HEK293T (cell line): ENCODE measurements around the gene GTSE1.

Source experiments
- ELF4 ChIP-seq: fragments of 450-650 bp; IDR thresholded peaks from 2 replicates; pipeline ENCODE4 v1.6.1; 2017; ENCODE audit warnings: antibody characterized with exemption
- FOXA1 ChIP-seq: fragments of 450-650 bp; IDR thresholded peaks from 2 replicates; pipeline ENCODE4 v1.6.1; 2016; ENCODE audit warnings: mild to moderate bottlenecking
- LEF1 ChIP-seq: fragments of 450-650 bp; IDR thresholded peaks from 2 replicates; pipeline ENCODE4 v1.6.1; 2017; ENCODE audit warnings: mild to moderate bottlenecking, borderline replicate concordance
- SP1 ChIP-seq: fragments of 450-650 bp; IDR thresholded peaks from 2 replicates; pipeline ENCODE4 v1.6.1; 2017
- SUZ12 ChIP-seq: fragments of 450-650 bp; IDR thresholded peaks from 2 replicates; pipeline ENCODE4 v1.6.1; 2016; ENCODE audit warnings: mild to moderate bottlenecking

DNA sequence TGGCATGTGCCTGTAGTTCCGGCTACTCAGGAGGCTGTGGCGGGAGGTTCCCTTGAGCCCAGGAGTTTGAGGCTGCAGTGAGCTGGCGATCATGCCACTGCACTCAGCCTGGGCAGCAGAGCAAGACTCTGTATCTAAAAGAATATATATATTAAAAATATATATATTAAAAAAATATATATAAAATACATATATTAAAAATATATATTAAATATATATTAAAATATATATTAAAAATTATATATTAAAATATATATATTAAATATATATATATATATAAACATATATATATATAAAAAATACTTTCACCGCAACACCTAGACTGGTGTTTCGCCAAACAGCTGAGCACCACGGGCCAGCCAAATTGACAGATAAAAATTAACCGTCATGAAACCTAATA lies 20.1 kb upstream of the GTSE1 start:
- no peak for TF ChIP-seq ELF4
- TF ChIP-seq SP1, result no peak
- TF ChIP-seq FOXA1, result no peak
- TF ChIP-seq SUZ12, result no peak
- no peak for TF ChIP-seq LEF1
